Activated CD4-positive, alpha-beta T cell treated with anti-CD3 and anti-CD28 coated beads for 36 hours (primary cell): ENCODE data around the gene SIGLEC11. TPM values are rescaled to one million over a fixed set of nuclear protein-coding genes. Genes with fewer than 3 reads are reported as not detected.
"Not testable (repeated sequence)": the region's sequence is repeated elsewhere in the genome, so short reads cannot be mapped to it uniquely, and the experiment has no call there.

Experiments used
- ATAC-seq: fragments of 200-7000 bp; cut with Tn5 transposase; one replicate; pipeline ENCODE4 v1.10.0; 2021; ENCODE audit warnings: mild to moderate bottlenecking, moderate library complexity
- CTCF ChIA-PET: fragments of 350-600 bp; sonication (Branson Sonifier 250); formaldehyde crosslinking; loops from one replicate; lab custom pipeline; 2021; ENCODE audit warnings: antibody characterized with exemption; lab: Charles Lee
- POLR2A ChIA-PET: fragments of 350-600 bp; sonication (Branson Sonifier 250); formaldehyde crosslinking; loops from one replicate; lab custom pipeline; 2021; ENCODE audit warnings: antibody characterized with exemption, inconsistent platforms; lab: Charles Lee
- DNase-seq: peaks from one replicate; pipeline ENCODE4 v3.0.0-alpha.2; 2020
- H3K27ac Mint-ChIP-seq: one replicate; pipeline ENCODE4 v1.8.0; 2021; ENCODE audit warnings: mixed read lengths
- H3K27me3 Mint-ChIP-seq: one replicate; pipeline ENCODE4 v1.8.0; 2021; ENCODE audit warnings: mixed read lengths
- H3K36me3 Mint-ChIP-seq: one replicate; pipeline ENCODE4 v1.8.0; 2021; ENCODE audit warnings: low read depth, mixed read lengths
- H3K4me1 Mint-ChIP-seq: one replicate; pipeline ENCODE4 v1.8.0; 2021; ENCODE audit warnings: mixed read lengths
- H3K4me3 Mint-ChIP-seq: one replicate; pipeline ENCODE4 v1.8.0; 2021; ENCODE audit warnings: mild to moderate bottlenecking, moderate library complexity, mixed read lengths
- H3K9me3 Mint-ChIP-seq: one replicate; pipeline ENCODE4 v1.8.0; 2021; ENCODE audit warnings: low read depth, mixed read lengths
- intact Hi-C, 2 experiments: fragments of 100-400 bp; cut with DNase I in 1 of 2; cut with micrococcal nuclease in 1 of 2; formaldehyde crosslinking; loops; one replicate each; pipeline versions ENCODE4 v1.14.2 to v1.15.1; 2022 to 2024; cut with DNase I, micrococcal nuclease
- total RNA-seq, 2 experiments: library from RNA; stranded (reverse); gene quantifications; one replicate each; pipeline ENCODE4 v1.2.3, GENCODE V29; 2021

SIGLEC11 gene
- total RNA-seq, 2 experiments from 2014 or later = not detected

- ChIA-PET POLR2A (no interaction called here), CTCF (no interaction called here)
- intact Hi-C loops = loop anchor here in 1 of 2 experiments (5.0 kb wide), 1 partner anchor 33 kb away; no protein-coding TSS in a partner anchor
- DNase-seq (no peak), ATAC-seq (no peak)
- H3K4me3 Mint-ChIP-seq = peak overlapping the region; percentile 25
- H3K27me3 Mint-ChIP-seq = no peaks in the 10 kb centered on the region
- H3K9me3 Mint-ChIP-seq = peaks cover 3% of the 10 kb centered on the region
- peaks cover 64% of the 10 kb centered on the region for H3K36me3 Mint-ChIP-seq
- H3K4me1 Mint-ChIP-seq = peaks cover 65% of the 10 kb centered on the region
- no peak overlapping the region for H3K27ac Mint-ChIP-seq
Measured at GRCh38 chr19:49925486-49925885, 35.5 kb downstream of the SIGLEC11 start.

DNA sequence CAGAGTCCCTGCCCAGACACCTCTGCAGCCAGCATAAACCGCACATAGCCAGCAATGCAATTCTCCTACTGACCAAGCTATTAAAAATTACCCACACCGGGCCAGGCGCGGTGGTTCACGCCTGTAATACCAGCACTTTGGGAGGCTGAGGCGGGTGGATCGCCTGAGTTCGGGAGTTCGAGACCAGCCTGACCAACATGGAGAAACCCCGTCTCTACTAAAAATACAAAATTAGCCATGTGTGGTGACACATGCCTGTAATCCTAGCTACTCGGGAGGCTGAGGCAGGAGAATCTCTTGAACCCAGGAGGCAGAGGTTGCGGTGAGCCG is 36.1 kb downstream of the SIGLEC11 start:
- POLR2A ChIA-PET, DNase-seq, H3K27ac Mint-ChIP-seq, CTCF ChIA-PET, ATAC-seq, H3K4me3 Mint-ChIP-seq, H3K9me3 Mint-ChIP-seq, H3K27me3 Mint-ChIP-seq: not testable (repeated sequence)
- Mint-ChIP-seq H3K4me1 (peaks cover 62% of the 10 kb centered on the region), H3K36me3 (peaks cover 61% of the 10 kb centered on the region)
- intact Hi-C loops = loop anchor here in 1 of 2 experiments (5.0 kb wide), 1 partner anchor 33 kb away; no protein-coding TSS in a partner anchor

DNA sequence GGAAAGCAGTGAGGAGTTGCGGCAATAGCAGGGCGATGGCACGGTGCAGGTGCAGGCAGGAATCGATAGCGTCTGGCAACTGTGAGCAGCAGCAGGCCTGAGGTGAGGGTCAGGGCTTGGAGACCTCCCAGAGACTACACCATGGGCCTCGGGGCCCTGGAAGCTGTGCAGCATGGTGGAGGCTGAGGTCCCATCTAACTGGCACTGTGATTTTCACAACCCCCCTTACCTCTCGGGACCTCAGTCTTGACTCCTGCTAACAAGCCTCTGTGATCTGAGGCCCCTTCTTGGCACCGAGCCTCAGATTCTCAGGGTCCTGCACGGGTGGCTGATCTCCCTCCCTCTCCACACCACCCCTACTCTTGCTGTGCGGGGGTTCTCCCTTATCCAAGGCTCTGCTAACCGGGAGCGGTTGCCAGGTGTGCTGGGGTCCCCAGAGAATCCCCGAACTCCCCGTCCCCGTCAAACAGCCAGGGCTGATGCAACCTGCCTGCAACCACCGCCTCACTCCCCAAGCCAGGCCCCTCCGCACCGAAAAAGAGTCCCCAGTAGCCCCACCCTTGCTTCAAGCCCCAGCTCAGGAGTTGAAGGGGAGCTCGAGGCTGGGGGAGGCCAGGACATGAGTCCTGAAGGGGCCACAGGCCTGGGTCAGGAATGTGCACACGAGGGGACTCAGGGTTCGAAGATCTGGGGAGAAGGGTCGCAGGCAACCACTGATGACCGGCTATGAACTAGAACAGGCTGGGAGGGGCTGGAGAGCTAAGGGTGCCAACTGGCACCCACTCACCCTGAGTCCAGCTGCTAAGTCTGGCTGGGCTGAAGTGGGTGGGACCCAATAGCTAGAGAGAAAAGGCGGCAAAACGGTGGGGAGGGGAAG is 36.7 kb downstream of the SIGLEC11 start:
- ChIA-PET CTCF (no interaction called here), POLR2A (no interaction called here)
- peak overlapping the region; percentile 42 for H3K27ac Mint-ChIP-seq
- intact Hi-C loops = no loop called here
- H3K4me3 Mint-ChIP-seq = no peak overlapping the region
- H3K36me3 Mint-ChIP-seq = peaks cover 60% of the 10 kb centered on the region
- no peak for DNase-seq
- ATAC-seq = no peak
- no peaks in the 10 kb centered on the region for H3K27me3 Mint-ChIP-seq
- H3K9me3 Mint-ChIP-seq = no peaks in the 10 kb centered on the region
- peaks cover 65% of the 10 kb centered on the region for H3K4me1 Mint-ChIP-seq

DNA sequence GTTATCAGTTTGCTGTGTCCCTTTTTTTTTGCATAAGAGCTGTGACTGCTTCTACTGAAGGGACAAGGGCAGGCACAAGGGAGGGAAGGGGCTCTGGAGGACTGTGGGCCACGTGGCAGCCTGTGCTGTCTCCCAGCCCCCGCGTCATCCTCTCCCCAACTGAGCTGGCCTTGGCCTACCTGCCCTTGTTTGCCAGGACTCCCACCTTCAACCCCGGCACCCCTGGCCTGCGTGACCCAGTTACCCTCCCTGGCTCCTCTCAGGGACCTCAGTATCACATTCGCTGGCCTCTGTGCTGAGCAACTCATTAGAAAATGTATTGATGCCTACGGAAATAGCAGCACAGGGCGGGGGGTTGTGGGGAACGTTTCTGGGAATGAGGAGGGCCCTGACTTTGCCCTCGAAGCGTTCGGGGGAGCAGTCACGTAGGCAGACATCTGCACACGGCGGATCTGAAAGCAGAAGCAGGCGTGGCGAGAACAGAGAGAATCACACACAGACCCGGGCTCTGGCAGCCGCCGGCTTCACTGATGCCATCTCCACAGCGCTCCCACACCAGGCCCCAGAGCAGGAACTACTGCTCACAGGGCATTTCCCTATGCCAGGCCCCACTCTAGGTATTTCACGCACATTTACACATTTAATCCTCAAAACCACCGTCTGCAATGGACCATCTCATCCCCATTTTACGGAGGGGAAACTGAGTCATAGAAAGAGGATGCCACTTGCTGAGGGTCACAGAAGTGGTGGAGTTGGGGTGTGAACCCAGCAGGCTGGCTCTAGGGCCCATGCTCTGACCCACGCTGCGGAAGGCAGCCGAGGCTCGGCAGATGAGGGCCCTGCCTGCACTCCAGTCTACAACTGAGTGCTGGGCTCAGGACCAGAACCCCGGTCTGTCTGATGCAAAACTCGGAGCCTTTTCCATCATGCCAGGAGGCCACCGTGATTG is 37.6 kb downstream of the SIGLEC11 start:
- intact Hi-C loops = no loop called here
- ATAC-seq = no peak
- H3K9me3 Mint-ChIP-seq = no peaks in the 10 kb centered on the region
- H3K4me1 Mint-ChIP-seq = peaks cover 61% of the 10 kb centered on the region
- H3K27ac Mint-ChIP-seq = peak overlapping the region; percentile 37
- peaks cover 56% of the 10 kb centered on the region for H3K36me3 Mint-ChIP-seq
- ChIA-PET CTCF (no interaction called here), POLR2A (interaction anchor here (0.6 kb wide), 1 partner anchor 54 kb away, joined by 3 read pairs; no protein-coding TSS in a partner anchor)
- H3K4me3 Mint-ChIP-seq = no peak overlapping the region
- no peak for DNase-seq
- H3K27me3 Mint-ChIP-seq = no peaks in the 10 kb centered on the region

DNA sequence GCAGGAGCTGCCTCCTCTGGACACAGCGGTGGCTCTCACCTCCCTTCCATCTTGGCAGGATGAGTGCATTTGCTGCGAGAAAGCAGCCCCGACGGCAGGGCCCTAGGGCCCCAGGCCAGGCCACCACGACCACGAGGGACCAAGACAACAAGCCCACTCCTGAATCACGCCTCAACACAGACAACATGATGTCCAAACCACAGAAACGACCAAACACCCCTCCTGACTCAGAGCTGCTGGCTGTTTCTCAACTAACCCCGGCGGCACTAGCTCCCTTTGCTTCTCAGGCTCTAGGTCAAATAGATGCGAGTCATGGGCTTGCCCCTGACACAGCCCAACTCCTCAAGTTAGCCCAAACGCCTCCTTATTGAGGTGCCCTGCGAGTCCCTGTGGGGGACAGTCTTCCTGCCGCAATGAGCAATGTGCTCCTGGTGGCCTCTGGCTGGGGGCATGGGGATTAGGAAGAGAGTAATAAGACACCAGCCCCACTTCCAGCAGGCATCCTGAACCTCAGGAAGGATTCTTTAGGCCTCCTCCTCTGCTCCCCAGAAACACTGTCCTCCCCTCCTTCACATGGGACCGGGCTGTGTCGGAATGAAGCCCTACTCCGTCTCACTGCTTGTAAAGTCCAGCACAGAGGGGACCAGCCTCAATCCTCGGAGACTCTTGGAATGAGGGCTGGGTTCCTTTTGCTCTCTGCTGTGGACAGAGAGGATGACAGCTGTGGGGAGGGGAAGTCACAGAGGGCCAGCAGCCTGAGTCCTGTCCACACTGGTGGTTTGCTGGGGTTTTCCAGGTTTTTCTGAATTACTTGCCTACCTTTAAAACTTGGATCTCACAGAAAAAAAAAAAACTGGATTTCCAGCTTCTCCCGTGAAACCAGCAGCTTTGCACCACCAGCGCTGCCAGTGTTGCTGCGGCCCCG is 38.8 kb downstream of the SIGLEC11 start:
- H3K4me1 Mint-ChIP-seq = peaks cover 52% of the 10 kb centered on the region
- H3K36me3 Mint-ChIP-seq = peaks cover 56% of the 10 kb centered on the region
- ATAC-seq = peak; percentile 65
- intact Hi-C loops = no loop called here
- H3K27ac Mint-ChIP-seq = peak overlapping the region; percentile 55
- H3K4me3 Mint-ChIP-seq = no peak overlapping the region
- CTCF ChIA-PET = no interaction called here
- POLR2A ChIA-PET = interaction anchor here (0.9 kb wide), 1 partner anchor 25 kb away, joined by 3 read pairs; no protein-coding TSS in a partner anchor
- no peaks in the 10 kb centered on the region for H3K27me3 Mint-ChIP-seq
- no peaks in the 10 kb centered on the region for H3K9me3 Mint-ChIP-seq
- DNase-seq = peak; percentile 30

- Mint-ChIP-seq H3K27me3 (no peaks in the 10 kb centered on the region), H3K4me1 (peaks cover 46% of the 10 kb centered on the region), H3K36me3 (peaks cover 58% of the 10 kb centered on the region), H3K9me3 (no peaks in the 10 kb centered on the region), H3K4me3 (no peak overlapping the region), H3K27ac (peak overlapping the region; percentile 59)
- ATAC-seq (peak; percentile 28), DNase-seq (peak; percentile 37)
- ChIA-PET CTCF (interaction anchor here (0.9 kb wide), 1 partner anchor 64 kb away, joined by 3 read pairs; no protein-coding TSS in a partner anchor), POLR2A (interaction anchor here (0.9 kb wide), 1 partner anchor 23 kb away, joined by 3 read pairs; no protein-coding TSS in a partner anchor)
- intact Hi-C loops = no loop called here
Measured at GRCh38 chr19:49920624-49921363, 40.2 kb downstream of the SIGLEC11 start.

GRCh38 chr19:49918089-49918488 is 42.9 kb downstream of the SIGLEC11 start:
- no peak for ATAC-seq
- intact Hi-C loops = no loop called here
- no peak for DNase-seq
- peaks cover 54% of the 10 kb centered on the region for H3K4me1 Mint-ChIP-seq
- peaks cover 64% of the 10 kb centered on the region for H3K36me3 Mint-ChIP-seq
- ChIA-PET CTCF (interaction anchor here (0.6 kb wide), 1 partner anchor 388 kb away, joined by 3 read pairs; no protein-coding TSS in a partner anchor), POLR2A (interaction anchor here (0.8 kb wide), 1 partner anchor 9 kb away, joined by 3 read pairs; no protein-coding TSS in a partner anchor)
- no peak overlapping the region for H3K4me3 Mint-ChIP-seq
- H3K27me3 Mint-ChIP-seq = no peaks in the 10 kb centered on the region
- no peak overlapping the region for H3K27ac Mint-ChIP-seq
- no peaks in the 10 kb centered on the region for H3K9me3 Mint-ChIP-seq

DNA sequence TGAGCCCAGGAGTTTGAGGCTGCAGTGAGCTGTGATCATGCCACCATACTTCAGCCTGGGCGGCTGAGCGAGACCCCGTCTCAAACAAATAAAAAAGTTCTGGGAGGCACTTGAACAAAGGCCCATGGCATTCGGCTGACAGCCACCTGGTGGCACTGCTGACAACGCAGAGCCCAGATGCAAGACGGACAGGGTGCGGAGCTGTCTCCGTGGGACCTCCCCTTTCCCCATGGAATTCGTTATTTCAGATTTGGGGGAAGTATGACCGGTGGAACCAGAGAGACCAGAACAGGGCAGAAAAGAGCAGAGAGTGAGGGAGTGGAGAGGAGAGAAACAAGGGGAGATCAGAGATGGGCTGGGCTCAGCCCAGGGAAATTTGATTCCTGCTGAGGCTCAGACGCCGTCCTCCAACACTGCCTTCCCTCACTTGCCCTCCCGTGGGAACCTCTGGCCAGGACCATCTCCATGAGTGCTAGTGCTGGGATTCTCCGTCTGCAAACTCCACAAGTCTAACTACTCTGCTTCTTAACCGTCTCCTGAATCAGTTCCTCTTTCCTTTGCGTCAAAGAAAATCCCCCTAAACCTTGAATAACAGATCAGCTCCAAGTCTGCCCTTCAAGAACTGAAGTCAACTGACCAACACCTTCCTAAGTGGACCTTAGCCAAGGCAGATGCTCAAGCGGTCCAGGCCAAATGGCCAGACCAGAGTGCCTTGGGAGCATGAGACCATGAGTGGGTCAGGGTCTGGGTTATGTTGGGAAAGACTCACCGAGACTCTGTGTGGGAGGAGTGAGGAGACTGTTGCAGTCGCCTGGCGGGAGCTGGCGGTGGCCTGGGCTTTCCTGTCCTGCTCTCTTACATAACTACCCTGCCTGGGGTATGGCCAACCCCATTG is 43.9 kb downstream of the SIGLEC11 start:
- Mint-ChIP-seq H3K27ac (no peak overlapping the region), H3K4me1 (peaks cover 56% of the 10 kb centered on the region), H3K27me3 (no peaks in the 10 kb centered on the region), H3K36me3 (peaks cover 67% of the 10 kb centered on the region), H3K9me3 (no peaks in the 10 kb centered on the region), H3K4me3 (no peak overlapping the region)
- POLR2A ChIA-PET = interaction anchor here (0.6 kb wide), 1 partner anchor 133 kb away, joined by 4 read pairs; no protein-coding TSS in a partner anchor
- CTCF ChIA-PET = interaction anchor here (0.6 to 0.7 kb wide), 2 partner anchors 12 to 387 kb away, joined by 3 read pairs; no protein-coding TSS in a partner anchor
- intact Hi-C loops = no loop called here
- DNase-seq (no peak), ATAC-seq (no peak)

GRCh38 chr19:49915271-49915670 is 45.7 kb downstream of the SIGLEC11 start:
- ChIA-PET CTCF (interaction anchor here (1.2 kb wide), 1 partner anchor 9 kb away, joined by 4 read pairs; no protein-coding TSS in a partner anchor), POLR2A (no interaction called here)
- Mint-ChIP-seq H3K27me3 (no peaks in the 10 kb centered on the region), H3K36me3 (peaks cover 69% of the 10 kb centered on the region), H3K27ac (peak overlapping the region; percentile 23), H3K4me1 (peaks cover 55% of the 10 kb centered on the region), H3K9me3 (no peaks in the 10 kb centered on the region), H3K4me3 (no peak overlapping the region)
- intact Hi-C loops = no loop called here
- no peak for DNase-seq
- no peak for ATAC-seq
